Measurements from ENCODE around the gene MAGEB2.
"Not testable (repeated sequence)": the region's sequence is repeated elsewhere in the genome, so short reads cannot be mapped to it uniquely, and the experiment has no call there.

Gene MAGEB2

GRCh38 chrX:30190426-30190825 is 24.9 kb upstream of the MAGEB2 start:
- Histone ChIP-seq H3K36me3 (ENCODE audit: control insufficient read depth in 2 of 2, insufficient read depth in 1 of 2, low read length in 2 of 2) (no peaks in the 10 kb centered on the region), H3K4me3 (ENCODE audit: low read depth, low read length) (no peak overlapping the region), H3K27ac (ENCODE audit: extremely low read depth, low read depth, low read length) (no peak overlapping the region), H3K4me1 (ENCODE audit: control insufficient read depth, insufficient read depth, low read length) (no peaks in the 10 kb centered on the region), H3K9me3 (ENCODE audit: control insufficient read depth, insufficient read depth, low read depth, low read length) (no peaks in the 10 kb centered on the region)
- POLR2A ChIA-PET = no interaction called here
- CTCF ChIA-PET = interaction anchor here (0.6 kb wide), 1 partner anchor 484 kb away, joined by 3 read pairs; no protein-coding TSS in a partner anchor
- no peak for TF ChIP-seq ZNF18 (tag by site-specific recombination; IDR thresholded peaks at IDR 0.05)
- no peak for TF ChIP-seq ZNF175 (tag by site-specific recombination; IDR thresholded peaks at IDR 0.05)
- TF ChIP-seq ZNF169 (tag by site-specific recombination; IDR thresholded peaks at IDR 0.05) = no peak
- TF ChIP-seq OVOL3 (tag by site-specific recombination; IDR thresholded peaks at IDR 0.05) = no peak
- TF ChIP-seq PATZ1 (tag by site-specific recombination; IDR thresholded peaks at IDR 0.05) = no peak
- TF ChIP-seq ZNF747 (tag by site-specific recombination; IDR thresholded peaks at IDR 0.05) = no peak
- no peak for TF ChIP-seq ZBTB10 (tag by site-specific recombination; IDR thresholded peaks at IDR 0.05)
- TF ChIP-seq ZNF510 (tag by site-specific recombination; IDR thresholded peaks at IDR 0.05; ENCODE audit: insufficient replicate concordance) = no peak

GRCh38 chrX:30193910-30194309 is 21.5 kb upstream of the MAGEB2 start:
- H3K4me1 ChIP-seq (ENCODE audit: control insufficient read depth, insufficient read depth, low read length); H3K36me3 ChIP-seq (ENCODE audit: control insufficient read depth in 2 of 2, insufficient read depth in 1 of 2, low read length in 2 of 2); CTCF ChIA-PET; H3K27ac ChIP-seq (ENCODE audit: extremely low read depth, low read depth, low read length); H3K9me3 ChIP-seq (ENCODE audit: control insufficient read depth, insufficient read depth, low read depth, low read length); POLR2A ChIA-PET; H3K4me3 ChIP-seq (ENCODE audit: low read depth, low read length): not testable (repeated sequence)

GRCh38 chrX:30196322-30196721 is 19.0 kb upstream of the MAGEB2 start:
- no peaks in the 10 kb centered on the region for H3K36me3 ChIP-seq (ENCODE audit: control insufficient read depth in 2 of 2, insufficient read depth in 1 of 2, low read length in 2 of 2)
- H3K4me3 ChIP-seq (ENCODE audit: low read depth, low read length) = no peak overlapping the region
- TF ChIP-seq ZNF558 (tag by site-specific recombination; IDR thresholded peaks at IDR 0.05) (no peak), ZBTB10 (tag by site-specific recombination; IDR thresholded peaks at IDR 0.05) (no peak), ZNF513 (tag by site-specific recombination; IDR thresholded peaks at IDR 0.05) (no peak), BCL11A (tag by site-specific recombination; IDR thresholded peaks at IDR 0.05; ENCODE audit: low read depth) (no peak), KLF7 (tag by site-specific recombination; IDR thresholded peaks at IDR 0.05; ENCODE audit: borderline replicate concordance) (no peak), ZNF785 (tag by site-specific recombination; IDR thresholded peaks at IDR 0.05) (no peak), ZNF394 (tag by site-specific recombination; IDR thresholded peaks at IDR 0.05; ENCODE audit: borderline replicate concordance) (no peak), INSM2 (tag by site-specific recombination; IDR thresholded peaks at IDR 0.05) (no peak), FEZF1 (tag by site-specific recombination; IDR thresholded peaks at IDR 0.05) (no peak)
- no peak overlapping the region for H3K27ac ChIP-seq (ENCODE audit: extremely low read depth, low read depth, low read length)
- no peaks in the 10 kb centered on the region for H3K4me1 ChIP-seq (ENCODE audit: control insufficient read depth, insufficient read depth, low read length)
- ChIA-PET CTCF (interaction anchor here (0.7 to 1.2 kb wide), 5 partner anchors 9 to 1930 kb away, joined by 3 read pairs; no protein-coding TSS in a partner anchor), POLR2A (no interaction called here)
- H3K9me3 ChIP-seq (ENCODE audit: control insufficient read depth, insufficient read depth, low read depth, low read length) = no peaks in the 10 kb centered on the region
